HepG2 (cell line): ENCODE measurements around the gene IQGAP2. TPM values are rescaled to one million over a fixed set of nuclear protein-coding genes. Genes with fewer than 3 reads are reported as not detected.

Source experiments
- ATAC-seq: fragments of 200-7000 bp; cut with Tn5 transposase; 3 replicates; pipeline ENCODE4 v1.9.1; 2020; ENCODE audit warnings: mild to moderate bottlenecking, moderate library complexity
- BruUV-seq: library from RNA; stranded (reverse); fragments of 400-500 nt; replicated peaks from 2 replicates; lab custom pipeline; 2021; lab: Mats Ljungman, UMichigan
- CTCF ChIA-PET: fragments of 300-600 bp; formaldehyde crosslinking; extraction: SDS; loops from one replicate; lab custom pipeline; 2021; ENCODE audit warnings: low total read pairs, inconsistent platforms, low intra/inter-chr PET ratio; lab: Yijun Ruan, JAX
- POLR2A ChIA-PET: fragments of 350-600 bp; sonication (Branson Sonifier 250); formaldehyde crosslinking; loops from one replicate; lab custom pipeline; 2020; ENCODE audit warnings: antibody characterized with exemption, inconsistent platforms; lab: Yijun Ruan, JAX
- DNase-seq: peaks from one replicate; pipeline ENCODE4 v3.0.0-alpha.2; 2015; ENCODE audit warnings: low spot score
- FAIRE-seq: peaks from 3 replicates; lab custom pipeline; 2011; peaks lifted over from hg19 to GRCh38; lab: Jason Lieb, UNC
- H2AFZ ChIP-seq: one replicate; pipeline ENCODE4 v1.6.1; 2011; ENCODE audit warnings: low read length, inconsistent platforms
- H3K27ac ChIP-seq: fragments of 300-600 bp; 3 replicates; pipeline ENCODE4 v1.8.0; 2011; ENCODE audit warnings: mixed run types, mild to moderate bottlenecking, mixed read lengths, low read length, inconsistent platforms; ENCODE audit not compliant: insufficient read depth; ENCODE audit errors: extremely low read length
- H3K27me3 ChIP-seq, 2 experiments: fragments of 200-600 bp in 1 of 2; 2 replicates in 1 of 2; 3 replicates in 1 of 2; pipeline versions ENCODE4 v1.6.0 to v1.8.0; 2011; ENCODE audit warnings: low read length in 2 of 2, mild to moderate bottlenecking in 2 of 2, moderate library complexity in 2 of 2, inconsistent platforms in 1 of 2; ENCODE audit not compliant: insufficient read depth in 2 of 2, control insufficient read depth in 1 of 2
- H3K36me3 ChIP-seq, 2 experiments: fragments of 200-600 bp in 1 of 2; replicated peaks in 1 of 2; 2 replicates in 1 of 2; 3 replicates in 1 of 2; pipeline versions ENCODE4 v1.5.1 to v1.8.0; 2011; ENCODE audit warnings: low read length in 2 of 2, inconsistent platforms in 1 of 2; ENCODE audit not compliant: insufficient read depth in 2 of 2, control insufficient read depth in 1 of 2
- H3K4me1 ChIP-seq: 2 replicates; pipeline ENCODE4 v1.5.1; 2012; ENCODE audit warnings: low read length, inconsistent platforms; ENCODE audit not compliant: insufficient read depth
- H3K4me2 ChIP-seq: 2 replicates; pipeline ENCODE4 v1.6.0; 2011; ENCODE audit warnings: low read depth, low read length, inconsistent platforms
- H3K4me3 ChIP-seq, 3 experiments: fragments of 200-600 bp in 1 of 3; sonication (generic), shearing (Covaris generic) in 1 of 3; replicated peaks in 1 of 3; 2 replicates each; pipeline ENCODE4 v1.5.1; 2011 to 2016; ENCODE audit warnings: low read length in 3 of 3, inconsistent platforms in 2 of 3, low read depth in 2 of 3, mild to moderate bottlenecking in 2 of 3, control low read depth in 1 of 3, mixed read lengths in 1 of 3; ENCODE audit not compliant: insufficient read depth in 1 of 3
- H3K79me2 ChIP-seq: one replicate; pipeline ENCODE4 v1.6.1; 2011; ENCODE audit warnings: low read length, inconsistent platforms; ENCODE audit not compliant: insufficient read depth
- H3K9ac ChIP-seq: 2 replicates; pipeline ENCODE4 v1.6.0; 2011; ENCODE audit warnings: mild to moderate bottlenecking, low read depth, low read length, inconsistent platforms; ENCODE audit not compliant: insufficient read depth
- H3K9me3 ChIP-seq: 2 replicates; pipeline ENCODE4 v1.5.1; 2012; ENCODE audit warnings: mild to moderate bottlenecking, low read length
- H4K20me1 ChIP-seq: 2 replicates; pipeline ENCODE4 v1.6.0; 2011; ENCODE audit warnings: inconsistent platforms, mild to moderate bottlenecking, low read length, moderate library complexity; ENCODE audit not compliant: insufficient read depth
- MXI1 ChIP-seq: IDR thresholded peaks from 3 replicates; pipeline ENCODE4 v1.6.1; 2012; ENCODE audit warnings: low read depth, low read length, inconsistent platforms, borderline replicate concordance
- RBM22 ChIP-seq: fragments of 200-400 bp; formaldehyde crosslinking; optimal IDR thresholded peaks from 2 replicates; pipeline ENCODE3; 2017; ENCODE audit warnings: mild to moderate bottlenecking, low read length, moderate library complexity
- SIN3B ChIP-seq: fragments of 150-350 bp; IDR thresholded peaks from 2 replicates; pipeline ENCODE4 v1.6.1; 2014; ENCODE audit warnings: low read length
- ZNF292 ChIP-seq: sonication (generic); formaldehyde crosslinking; IDR thresholded peaks from 2 replicates; pipeline ENCODE4 v1.8.1; 2022; ENCODE audit warnings: mild to moderate bottlenecking, low read depth, missing genetic modification reagents, borderline replicate concordance
- ZNF354B ChIP-seq: sonication (generic); formaldehyde crosslinking; IDR thresholded peaks from 2 replicates; pipeline ENCODE4 v1.8.0; 2022; ENCODE audit warnings: mild to moderate bottlenecking, missing genetic modification reagents
- WGBS: methylation state at CpG from one replicate; pipeline ENCODE4 v1.1.6; 2017; ENCODE audit warnings: low lambda C conversion rate; 5-methylcytosine and 5-hydroxymethylcytosine counted together
- in situ Hi-C: cut with HindIII; loops from 2 replicates; pipeline ENCODE4 v1.10.0; 2017; ENCODE audit warnings: low pct_unique_long_range_greater_than_20kb; ENCODE audit not compliant: extremely low pct_ligation_motif_present
- intact Hi-C: fragments of 100-400 bp; cut with micrococcal nuclease; formaldehyde crosslinking; loops from one replicate; pipeline ENCODE4 v1.10.0; 2022; ENCODE audit not compliant: unreplicated experiment
- polyA plus RNA-seq, 8 experiments: library from polyadenylated mRNA; depleted of rRNA in 3 of 8; stranded (reverse) in 7 of 8; unstranded in 1 of 8; fragments of >200 nt; fragmentation: Illumina TruSeq in 4 of 8; extraction: Trizol in 4 of 8; gene quantifications; 2 replicates each; pipeline versions ENCODE4 v1.2.1 to v1.2.3, GENCODE V29; 2011 to 2016; ENCODE audit warnings: low read depth in 4 of 8, missing spikeins in 1 of 8, mixed read lengths in 1 of 8; ENCODE audit not compliant: insufficient read depth in 1 of 8
- total RNA-seq, 5 experiments: library from RNA; depleted of rRNA; stranded (reverse); fragments of >200 nt; fragmentation: Illumina TruSeq; extraction: Trizol; gene quantifications; 2 replicates each; pipeline ENCODE4 v1.2.3, GENCODE V29; 2016; ENCODE audit warnings: low read depth in 1 of 5
- TF ChIP-seq, protein P1 (sequence below): fragments of 450-650 bp; IDR thresholded peaks from 2 replicates; pipeline ENCODE4 v1.6.1; 2017
- TF ChIP-seq, protein P2 (sequence below): sonication (generic); formaldehyde crosslinking; IDR thresholded peaks from 2 replicates; pipeline ENCODE4 v1.4.0; 2020; ENCODE audit warnings: low read depth, mild to moderate bottlenecking, missing genetic modification reagents

IQGAP2 gene
- total and polyA plus RNA-seq, 2 of the 13 experiments (the other 11 are each of a cell fraction or from before 2014, with no cell fraction given): 35.2 to 83.3 TPM

DNA sequence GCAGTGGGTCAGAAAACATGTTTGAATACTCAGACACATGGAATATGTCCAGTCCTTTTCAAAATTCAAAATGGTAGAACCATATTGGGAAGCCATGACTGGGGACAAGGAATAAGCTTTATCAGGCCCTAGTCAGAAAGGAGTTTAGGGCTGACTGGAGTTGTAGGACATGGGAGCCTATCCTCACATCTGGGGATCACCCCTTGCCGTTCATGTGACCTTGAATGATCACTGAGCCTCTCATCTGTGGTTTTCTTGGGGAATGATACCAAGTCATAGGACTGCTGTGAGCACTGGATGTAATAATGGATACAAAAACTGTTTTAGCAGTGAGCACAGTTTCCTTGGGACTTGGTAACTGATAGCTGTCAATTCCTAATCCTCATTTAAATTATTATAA, 84.7 kb downstream of the IQGAP2 start:
- DNase-seq (no peak), FAIRE-seq (no peak), ATAC-seq (no peak)
- H3K9ac ChIP-seq: no peak overlapping the region
- ChIA-PET CTCF (no interaction called here), POLR2A (interaction anchor here (1.6 kb wide), 1 partner anchor 8 kb away, joined by 3 read pairs; no protein-coding TSS in a partner anchor)
- BruUV-seq: no TSS peak
- H3K4me1 ChIP-seq: peaks cover 65% of the 10 kb centered on the region
- H3K27ac ChIP-seq: no peak overlapping the region
- in situ Hi-C loops: no loop called here
- H3K27me3 ChIP-seq: no peaks in the 10 kb centered on the region
- intact Hi-C loops: no loop called here
- H3K4me3 ChIP-seq: no peak overlapping the region
- TF ChIP-seq ZNF292 (CRISPR knock-in tag) (no peak), ZNF354B (CRISPR knock-in tag) (no peak), MXI1 (no peak), SIN3B (no peak), RBM22 (peak; percentile 52)
- TF ChIP-seq, protein P1, sequence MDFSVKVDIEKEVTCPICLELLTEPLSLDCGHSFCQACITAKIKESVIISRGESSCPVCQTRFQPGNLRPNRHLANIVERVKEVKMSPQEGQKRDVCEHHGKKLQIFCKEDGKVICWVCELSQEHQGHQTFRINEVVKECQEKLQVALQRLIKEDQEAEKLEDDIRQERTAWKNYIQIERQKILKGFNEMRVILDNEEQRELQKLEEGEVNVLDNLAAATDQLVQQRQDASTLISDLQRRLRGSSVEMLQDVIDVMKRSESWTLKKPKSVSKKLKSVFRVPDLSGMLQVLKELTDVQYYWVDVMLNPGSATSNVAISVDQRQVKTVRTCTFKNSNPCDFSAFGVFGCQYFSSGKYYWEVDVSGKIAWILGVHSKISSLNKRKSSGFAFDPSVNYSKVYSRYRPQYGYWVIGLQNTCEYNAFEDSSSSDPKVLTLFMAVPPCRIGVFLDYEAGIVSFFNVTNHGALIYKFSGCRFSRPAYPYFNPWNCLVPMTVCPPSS: no peak
- TF ChIP-seq, protein P2, sequence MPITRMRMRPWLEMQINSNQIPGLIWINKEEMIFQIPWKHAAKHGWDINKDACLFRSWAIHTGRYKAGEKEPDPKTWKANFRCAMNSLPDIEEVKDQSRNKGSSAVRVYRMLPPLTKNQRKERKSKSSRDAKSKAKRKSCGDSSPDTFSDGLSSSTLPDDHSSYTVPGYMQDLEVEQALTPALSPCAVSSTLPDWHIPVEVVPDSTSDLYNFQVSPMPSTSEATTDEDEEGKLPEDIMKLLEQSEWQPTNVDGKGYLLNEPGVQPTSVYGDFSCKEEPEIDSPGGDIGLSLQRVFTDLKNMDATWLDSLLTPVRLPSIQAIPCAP (CRISPR knock-in tag): no peak
- H3K9me3 ChIP-seq: no peaks in the 10 kb centered on the region
- H3K36me3 ChIP-seq: no peaks in the 10 kb centered on the region; a peak in 1 of 5 replicates
- H3K4me2 ChIP-seq: no peak overlapping the region
- H2AFZ ChIP-seq: no peak overlapping the region
- H4K20me1 ChIP-seq: no peaks in the 10 kb centered on the region
- 100% methylated on average over 1 of the region's 1 CpG for WGBS
- peaks cover 34% of the 10 kb centered on the region for H3K79me2 ChIP-seq
